ENCODE data around the gene GNAQ. TPM values are rescaled to one million over a fixed set of nuclear protein-coding genes. Genes with fewer than 3 reads are reported as not detected.

GNAQ gene
- polyA plus RNA-seq, 1 of the 3 experiments (the other 2 are of a cell fraction): 20.9 TPM

- TF ChIP-seq PBX3 (IDR thresholded peaks at IDR 0.05) (no peak), USF1 (IDR thresholded peaks at IDR 0.05; ENCODE audit: borderline replicate concordance, low read depth) (no peak), JUND (IDR thresholded peaks at IDR 0.05) (no peak), POLR2AphosphoS5 (IDR thresholded peaks at IDR 0.05; ENCODE audit: low read depth, low read length) (no peak), ELF1 (IDR thresholded peaks at IDR 0.05) (no peak), MXI1 (IDR thresholded peaks at IDR 0.05; ENCODE audit: low read depth, low read length) (no peak), ZBTB33 (IDR thresholded peaks at IDR 0.05; ENCODE audit: borderline replicate concordance, low read depth) (no peak), EZH2phosphoT487 (IDR thresholded peaks at IDR 0.05; ENCODE audit: borderline replicate concordance, low read depth) (no peak)
These were observed 259.0 kb downstream of the GNAQ start (continued) for GRCh38 chr9:77772646-77773045.

- H4K20me1 ChIP-seq (ENCODE audit: insufficient read depth): no peaks in the 10 kb centered on the region
- H3K27me3 ChIP-seq (ENCODE audit: insufficient read depth): no peaks in the 10 kb centered on the region
- whole genome bisulfite sequencing (ENCODE audit: low lambda C conversion rate): 92% methylated on average over 3 of the region's 3 CpGs
- no peak for TF ChIP-seq YY1 (IDR thresholded peaks at IDR 0.05; ENCODE audit: low read depth)
- TF ChIP-seq MEF2A (IDR thresholded peaks at IDR 0.05; ENCODE audit: borderline replicate concordance, low read depth): no peak
- no peak for TF ChIP-seq RFX5 (IDR thresholded peaks at IDR 0.05; ENCODE audit: low read length)
- TF ChIP-seq CTCF (IDR thresholded peaks at IDR 0.05): no peak
- TF ChIP-seq GABPA (IDR thresholded peaks at IDR 0.05; ENCODE audit: low read depth): no peak
- TF ChIP-seq RXRA (IDR thresholded peaks at IDR 0.05; ENCODE audit: borderline replicate concordance, low read depth): no peak
- TF ChIP-seq EZH2phosphoT487 (IDR thresholded peaks at IDR 0.05; ENCODE audit: borderline replicate concordance, low read depth): no peak
- no peak for TF ChIP-seq RCOR1 (IDR thresholded peaks at IDR 0.05; ENCODE audit: low read length)
- TF ChIP-seq GATA2 (CRISPR knock-in tag; IDR thresholded peaks at IDR 0.05): no peak
- TF ChIP-seq MAX (IDR thresholded peaks at IDR 0.05; ENCODE audit: low read depth): no peak
- TF ChIP-seq EP300 (IDR thresholded peaks at IDR 0.05; ENCODE audit: borderline replicate concordance in 1 of 2, low read depth in 1 of 2, low read length in 1 of 2): no peak
- TF ChIP-seq FOSL2 (IDR thresholded peaks at IDR 0.05; ENCODE audit: borderline replicate concordance, low read depth): no peak
- no peak for TF ChIP-seq IRF3 (IDR thresholded peaks at IDR 0.05; ENCODE audit: low read depth, low read length)
- TF ChIP-seq POLR2AphosphoS5 (IDR thresholded peaks at IDR 0.05; ENCODE audit: low read depth, low read length): no peak
- TF ChIP-seq CHD2 (IDR thresholded peaks at IDR 0.05; ENCODE audit: low read length, partially characterized antibody): no peak
- no peak overlapping the region for H3K27ac ChIP-seq (ENCODE audit: low read depth in 2 of 2, low read length in 1 of 2)
- no peaks in the 10 kb centered on the region for H3K9me2 ChIP-seq
- peaks cover 15% of the 10 kb centered on the region; the same call in 1 of the 2 replicates for H3K79me2 ChIP-seq (ENCODE audit: insufficient read depth)
- no peak overlapping the region for H2AFZ ChIP-seq (ENCODE audit: low read depth)
- ChIA-PET CTCF (interaction anchor here (0.8 to 2.0 kb wide), 4 partner anchors 58 to 338 kb away, joined by 3 to 6 read pairs (median 4); no protein-coding TSS in a partner anchor), POLR2A (no interaction called here)
- DNase-seq: no peak
- peaks cover 4 to 14% of the 10 kb centered on the region in 2 experiments for H3K36me3 ChIP-seq (replicated peaks in 1 of 2; ENCODE audit: control insufficient read depth in 1 of 2, insufficient read depth in 2 of 2, low read length in 1 of 2)
- no peaks in the 10 kb centered on the region; a peak in 2 of 4 replicates for H3K4me1 ChIP-seq (ENCODE audit: control insufficient read depth in 1 of 2, insufficient read depth in 2 of 2, low read depth in 1 of 2, low read length in 1 of 2)
- no peak overlapping the region for H3K9ac ChIP-seq
- no peak overlapping the region for H3K4me2 ChIP-seq
- no peak overlapping the region for H3K4me3 ChIP-seq (ENCODE audit: low read depth in 2 of 2, low read length in 1 of 2)
- H3K9me3 ChIP-seq: no peaks in the 10 kb centered on the region
- peaks cover 3% of the 10 kb centered on the region for H3F3A ChIP-seq (replicated peaks; ENCODE audit: insufficient read depth)
These were observed 260.4 kb downstream of the GNAQ start for GRCh38 chr9:77771171-77771570.

All from SK-N-SH (cell line).